K562 (cell line): ENCODE measurements around the gene ROPN1L. TPM values are rescaled to one million over a fixed set of nuclear protein-coding genes. Genes with fewer than 3 reads are reported as not detected.

Experiments
- ATAC-seq: fragments of 200-7000 bp; cut with Tn5 transposase; 3 replicates; pipeline ENCODE4 v1.9.1; 2020; ENCODE audit warnings: moderate library complexity
- BruUV-seq: library from RNA; stranded (reverse); fragments of 400-500 nt; replicated peaks from 2 replicates; lab custom pipeline; 2021; lab: Mats Ljungman, UMichigan
- CTCF ChIA-PET: fragments of 300-600 bp; formaldehyde crosslinking; extraction: SDS; loops from one replicate; lab custom pipeline; 2021; ENCODE audit warnings: low intra/inter-chr PET ratio; lab: Yijun Ruan, JAX
- POLR2A ChIA-PET: fragments of 300-600, 350-650 bp; sonication (Branson Sonifier 250); formaldehyde crosslinking; extraction: SDS; loops from one replicate; lab custom pipeline; 2021; ENCODE audit warnings: antibody characterized with exemption, inconsistent platforms; lab: Yijun Ruan, JAX
- DNase-seq, 4 experiments: peaks; one replicate each; pipeline versions ENCODE4 v3.0.0 to v3.0.0-alpha.2; 2011 to 2018; ENCODE audit warnings: low spot score in 3 of 4, mixed read lengths in 3 of 4; ENCODE audit errors: extremely low read depth in 1 of 4
- FAIRE-seq: peaks from 2 replicates; lab custom pipeline; 2011; peaks lifted over from hg19 to GRCh38; lab: Jason Lieb, UNC
- H2AFZ ChIP-seq: 2 replicates; pipeline ENCODE4 v1.6.0; 2011; ENCODE audit warnings: low read depth, low read length, control low read depth, inconsistent platforms
- H3K27ac ChIP-seq: fragments of 200-600 bp; 3 replicates; pipeline ENCODE4 v1.8.0; 2011; ENCODE audit warnings: low read depth, mild to moderate bottlenecking, control low read depth, inconsistent platforms, low read length, moderate library complexity, mixed read lengths; ENCODE audit errors: extremely low read depth
- H3K27me3 ChIP-seq, 2 experiments: fragments of 300-600 bp in 1 of 2; 2 replicates in 1 of 2; 3 replicates in 1 of 2; pipeline versions ENCODE4 v1.6.0 to v1.8.0; 2011; ENCODE audit warnings: inconsistent platforms in 2 of 2, low read length in 2 of 2, mild to moderate bottlenecking in 1 of 2, mixed read lengths in 1 of 2, moderate library complexity in 1 of 2; ENCODE audit not compliant: control insufficient read depth in 2 of 2, insufficient read depth in 2 of 2
- H3K36me3 ChIP-seq: fragments of 300-600 bp; 3 replicates; pipeline ENCODE4 v1.8.0; 2011; ENCODE audit warnings: mild to moderate bottlenecking, low read length, inconsistent platforms; ENCODE audit not compliant: control insufficient read depth, insufficient read depth
- H3K4me1 ChIP-seq, 2 experiments: fragments of 200-600 bp in 1 of 2; replicated peaks in 1 of 2; 2 replicates in 1 of 2; 3 replicates in 1 of 2; pipeline versions ENCODE4 v1.5.1 to v1.8.0; 2011; ENCODE audit warnings: inconsistent platforms in 2 of 2, low read length in 2 of 2, mild to moderate bottlenecking in 1 of 2, mixed read lengths in 1 of 2, moderate library complexity in 1 of 2; ENCODE audit not compliant: control insufficient read depth in 2 of 2, insufficient read depth in 2 of 2
- H3K4me2 ChIP-seq: 2 replicates; pipeline ENCODE4 v1.6.1; 2011; ENCODE audit warnings: low read length, control low read depth, inconsistent platforms, mixed read lengths; ENCODE audit not compliant: insufficient read depth
- H3K4me3 ChIP-seq: fragments of 200-600 bp; sonication (generic), shearing (Covaris generic); 2 replicates; pipeline ENCODE4 v1.5.1; 2016; ENCODE audit warnings: control low read depth, inconsistent platforms
- H3K79me2 ChIP-seq: fragments of 200-600 bp; 3 replicates; pipeline ENCODE4 v1.8.0; 2011; ENCODE audit warnings: low read length, inconsistent platforms; ENCODE audit not compliant: control insufficient read depth, insufficient read depth
- H3K9ac ChIP-seq, 2 experiments: 2 replicates each; pipeline versions ENCODE4 v1.6.0 to v1.6.1; 2011; ENCODE audit warnings: low read depth in 2 of 2, low read length in 2 of 2, control low read depth in 1 of 2, inconsistent platforms in 1 of 2, mild to moderate bottlenecking in 1 of 2, mixed read lengths in 1 of 2; ENCODE audit not compliant: insufficient read depth in 1 of 2
- H3K9me1 ChIP-seq: one replicate; pipeline ENCODE4 v1.6.0; 2011; ENCODE audit warnings: inconsistent platforms, mild to moderate bottlenecking, low read length, moderate library complexity; ENCODE audit not compliant: control insufficient read depth, insufficient read depth
- H3K9me3 ChIP-seq: replicated peaks from 2 replicates; pipeline ENCODE4 v1.5.1; 2011; ENCODE audit warnings: low read depth, low read length, inconsistent platforms; ENCODE audit not compliant: control insufficient read depth, insufficient read depth
- H4K20me1 ChIP-seq: replicated peaks from 2 replicates; pipeline ENCODE4 v1.6.1; 2011; ENCODE audit warnings: low read length, inconsistent platforms, mixed read lengths; ENCODE audit not compliant: control insufficient read depth, insufficient read depth
- FOS ChIP-seq: IDR thresholded peaks from 3 replicates; pipeline ENCODE4 v1.6.1; 2011; ENCODE audit not compliant: insufficient read length; ENCODE audit errors: extremely low read depth
- FOXM1 ChIP-seq, 2 experiments: fragments of 450-650 bp in 1 of 2; sonication (generic) in 1 of 2; formaldehyde crosslinking in 1 of 2; IDR thresholded peaks; 2 replicates each; pipeline versions ENCODE4 v1.6.1 to v1.9.0; 2017 to 2022; ENCODE audit warnings: low read depth in 2 of 2, mild to moderate bottlenecking in 2 of 2, missing genetic modification reagents in 1 of 2, moderate library complexity in 1 of 2
- HNRNPUL1 ChIP-seq: fragments of 200-400 bp; formaldehyde crosslinking; IDR thresholded peaks from 2 replicates; pipeline ENCODE4 v1.6.1; 2017; ENCODE audit warnings: low read length
- NCOR1 ChIP-seq: fragments of 450-650 bp; IDR thresholded peaks from 2 replicates; pipeline ENCODE4 v1.6.1; 2016; ENCODE audit warnings: mild to moderate bottlenecking, moderate library complexity
- POU5F1 ChIP-seq: fragments of 150-350 bp; IDR thresholded peaks from 2 replicates; pipeline ENCODE4 v1.6.1; 2014; ENCODE audit warnings: borderline replicate concordance, low read length, low read depth, mild to moderate bottlenecking; ENCODE audit not compliant: partially characterized antibody
- SP1 ChIP-seq: sonication (generic); formaldehyde crosslinking; IDR thresholded peaks from 2 replicates; pipeline ENCODE4 v1.8.1; 2022; ENCODE audit warnings: mild to moderate bottlenecking, missing genetic modification reagents
- TGIF2 ChIP-seq: sonication (generic); formaldehyde crosslinking; IDR thresholded peaks from 2 replicates; pipeline ENCODE4 v1.8.1; 2022; ENCODE audit warnings: mild to moderate bottlenecking, missing genetic modification reagents, moderate library complexity
- TRIM24 ChIP-seq, 2 experiments: fragments of 450-650 bp; IDR thresholded peaks; 2 replicates each; pipeline ENCODE4 v1.6.1; 2016
- ZNF274 ChIP-seq: IDR thresholded peaks from 2 replicates; pipeline ENCODE4 v1.6.1; 2011; ENCODE audit warnings: low read depth, mild to moderate bottlenecking, low read length, moderate library complexity, borderline replicate concordance
- ZNF3 ChIP-seq: fragments of 250-450 bp; sonication (Bioruptor Pico); IDR thresholded peaks from 2 replicates; pipeline ENCODE4 v1.5.0; 2021; ENCODE audit warnings: mild to moderate bottlenecking, moderate library complexity
- ZNF830 ChIP-seq: fragments of 250-450 bp; sonication (Bioruptor Pico); IDR thresholded peaks from 2 replicates; pipeline ENCODE4 v1.5.0; 2021; ENCODE audit warnings: mild to moderate bottlenecking
- WGBS: fragments of 100-300 bp; shearing (Covaris generic); methylation state at CpG from one replicate; pipeline ENCODE4 v1.1.6; 2016; ENCODE audit warnings: low coverage, mixed read lengths; ENCODE audit not compliant: insufficient coverage; ENCODE audit errors: missing lambda C conversion rate; 5-methylcytosine and 5-hydroxymethylcytosine counted together
- in situ Hi-C: fragments of 300-500 bp; cut with MboI; formaldehyde crosslinking; loops from 4 replicates; pipeline ENCODE4 v1.15.0; 2018; ENCODE audit warnings: inconsistent platforms, mixed read lengths
- intact Hi-C: fragments of 100-400 bp; cut with micrococcal nuclease; formaldehyde crosslinking; loops from 2 replicates; pipeline ENCODE4 v1.14.2; 2022
- polyA plus RNA-seq, 8 experiments: library from polyadenylated mRNA; depleted of rRNA in 4 of 8; stranded (reverse) in 5 of 8; unstranded in 3 of 8; fragments of >200 nt; fragmentation: Nextera tagmentation in 2 of 8; fragmentation: Illumina TruSeq in 1 of 8; extraction: Ambion mirVana in 2 of 8; extraction: Trizol in 1 of 8; gene quantifications; 2 replicates each; pipeline versions ENCODE4 v1.2.1 to v1.2.3, GENCODE V29; 2011 to 2014; ENCODE audit warnings: inconsistent platforms in 1 of 8, missing spikeins in 1 of 8
- total RNA-seq, 7 experiments: library from RNA; depleted of rRNA in 6 of 7; stranded (reverse); fragments of >200 nt in 6 of 7; fragmentation: Illumina TruSeq in 2 of 7; extraction: Trizol in 2 of 7; gene quantifications; 2 replicates each; pipeline versions ENCODE4 v1.2.1 to v1.2.3, GENCODE V29; 2011 to 2021; ENCODE audit warnings: low replicate concordance in 1 of 7
- TF ChIP-seq, protein P1 (sequence below): sonication (generic); formaldehyde crosslinking; IDR thresholded peaks from 2 replicates; pipeline ENCODE4 v1.4.0; 2020; ENCODE audit warnings: mild to moderate bottlenecking, missing genetic modification reagents
- TF ChIP-seq, protein P2 (sequence below): sonication (generic); formaldehyde crosslinking; IDR thresholded peaks from 2 replicates; pipeline ENCODE4 v1.8.0; 2022; ENCODE audit warnings: mild to moderate bottlenecking, missing genetic modification reagents
- TF ChIP-seq, protein P3 (sequence below): fragments of 450-650 bp; IDR thresholded peaks from 2 replicates; pipeline ENCODE4 v1.6.1; 2017; ENCODE audit warnings: antibody characterized with exemption

ROPN1L gene
- total and polyA plus RNA-seq, 9 of the 15 experiments (the other 6 are each of a cell fraction or from before 2014, with no cell fraction given) = 0.04 to 0.85 (median 0.24) TPM; not detected in 3

DNA sequence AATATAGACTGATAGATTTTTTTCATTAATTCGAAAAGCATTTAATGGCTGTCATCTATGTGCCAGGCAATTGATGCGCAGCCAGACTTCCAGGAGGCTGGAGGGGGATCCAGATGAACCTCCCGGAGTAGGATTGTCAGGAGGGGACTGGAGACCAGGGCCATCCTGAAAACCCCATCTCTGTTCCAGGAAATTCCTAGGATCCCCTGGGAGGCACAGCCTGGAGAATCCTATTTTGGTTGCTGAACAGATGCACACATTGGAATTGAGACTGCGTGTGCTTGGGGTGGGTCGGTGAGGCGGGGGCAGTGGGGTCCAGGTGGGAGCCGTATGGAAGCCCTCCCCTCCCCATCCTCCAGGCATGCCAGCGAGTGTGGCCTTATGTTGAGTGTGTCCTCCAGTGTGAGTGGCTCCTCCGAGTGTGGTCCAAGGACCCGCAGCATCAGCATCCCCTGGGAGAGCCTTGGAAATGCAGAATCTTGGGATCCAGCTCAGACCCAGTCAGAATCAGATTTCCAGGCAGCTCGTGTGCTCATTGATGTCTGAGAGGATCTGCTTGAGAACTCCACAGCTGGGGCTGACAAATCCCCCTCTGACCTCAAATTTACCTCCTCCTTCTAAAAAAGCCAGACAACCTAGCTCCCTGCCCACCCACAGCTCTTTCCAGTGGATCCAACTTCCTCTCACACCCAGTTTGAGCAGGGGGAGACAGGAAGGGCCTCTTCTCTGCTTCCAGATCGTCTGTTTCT lies 38.7 kb downstream of the ROPN1L start (continued):
- TF ChIP-seq, protein P1, sequence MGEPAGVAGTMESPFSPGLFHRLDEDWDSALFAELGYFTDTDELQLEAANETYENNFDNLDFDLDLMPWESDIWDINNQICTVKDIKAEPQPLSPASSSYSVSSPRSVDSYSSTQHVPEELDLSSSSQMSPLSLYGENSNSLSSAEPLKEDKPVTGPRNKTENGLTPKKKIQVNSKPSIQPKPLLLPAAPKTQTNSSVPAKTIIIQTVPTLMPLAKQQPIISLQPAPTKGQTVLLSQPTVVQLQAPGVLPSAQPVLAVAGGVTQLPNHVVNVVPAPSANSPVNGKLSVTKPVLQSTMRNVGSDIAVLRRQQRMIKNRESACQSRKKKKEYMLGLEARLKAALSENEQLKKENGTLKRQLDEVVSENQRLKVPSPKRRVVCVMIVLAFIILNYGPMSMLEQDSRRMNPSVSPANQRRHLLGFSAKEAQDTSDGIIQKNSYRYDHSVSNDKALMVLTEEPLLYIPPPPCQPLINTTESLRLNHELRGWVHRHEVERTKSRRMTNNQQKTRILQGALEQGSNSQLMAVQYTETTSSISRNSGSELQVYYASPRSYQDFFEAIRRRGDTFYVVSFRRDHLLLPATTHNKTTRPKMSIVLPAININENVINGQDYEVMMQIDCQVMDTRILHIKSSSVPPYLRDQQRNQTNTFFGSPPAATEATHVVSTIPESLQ (CRISPR knock-in tag) = no peak
- TF ChIP-seq HNRNPUL1 = no peak

DNA sequence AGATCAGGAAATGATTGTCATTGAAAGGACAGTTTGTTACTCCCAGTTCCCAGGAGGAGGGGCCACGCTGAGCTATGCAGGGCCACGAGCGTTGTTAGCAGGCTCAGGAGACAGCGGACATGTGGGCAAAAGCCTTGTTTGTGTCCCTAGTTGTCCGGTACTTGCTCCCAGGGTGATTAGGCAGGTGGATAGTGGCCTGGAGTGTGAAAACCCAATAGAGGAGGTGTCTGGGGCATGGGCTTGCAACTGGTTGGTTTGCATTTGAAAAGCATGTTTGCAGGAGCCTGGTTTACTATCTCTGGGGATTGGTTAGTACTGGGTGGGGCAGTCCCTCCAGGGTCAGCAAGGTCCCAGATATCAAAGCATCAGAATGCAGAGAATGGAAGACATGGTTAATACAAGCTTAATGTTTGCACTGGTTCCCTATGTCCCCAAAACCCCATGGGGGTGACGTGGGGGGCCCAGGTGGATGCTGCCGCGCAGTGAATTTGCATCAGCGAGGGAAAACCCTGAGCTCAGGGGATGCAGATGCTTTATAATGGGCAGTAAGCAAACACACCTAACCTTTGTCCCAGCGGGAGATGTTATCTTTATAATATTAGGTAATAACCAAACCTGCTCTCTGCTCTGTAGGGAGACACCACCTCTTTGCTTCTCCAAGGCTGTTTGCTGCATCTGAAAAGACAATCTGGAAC lies 39.7 kb downstream of the ROPN1L start:
- Histone ChIP-seq H3K4me3 (no peak overlapping the region), H2AFZ (no peak overlapping the region), H4K20me1 (no peaks in the 10 kb centered on the region), H3K9me3 (no peaks in the 10 kb centered on the region), H3K9me1 (no peaks in the 10 kb centered on the region), H3K79me2 (no peaks in the 10 kb centered on the region), H3K36me3 (no peaks in the 10 kb centered on the region), H3K27me3 (peaks cover 28 to 64% of the 10 kb centered on the region in 2 experiments), H3K27ac (no peak overlapping the region), H3K4me2 (no peak overlapping the region), H3K4me1 (peaks cover 8 to 13% of the 10 kb centered on the region in 2 experiments), H3K9ac (no peak overlapping the region)
- no peak for DNase-seq
- WGBS = 26% methylated on average over 10 of the region's 10 CpGs
- intact Hi-C loops (no loop called here), in situ Hi-C loops (no loop called here)
- no TSS peak for BruUV-seq
- FAIRE-seq = no peak
- ATAC-seq = no peak
- CTCF ChIA-PET = no interaction called here
- POLR2A ChIA-PET = interaction anchor here (0.5 to 3.1 kb wide), 4 partner anchors 8 to 307 kb away, joined by 3 to 11 read pairs (median 5); no protein-coding TSS in a partner anchor
- TF ChIP-seq FOXM1 (IDR thresholded peaks at IDR 0.05; ENCODE audit: low read depth) (no peak), FOXM1 (CRISPR knock-in tag; IDR thresholded peaks at IDR 0.05; ENCODE audit: low read depth) (no peak), SP1 (CRISPR knock-in tag) (no peak), TGIF2 (CRISPR knock-in tag) (no peak), ZNF274 (no peak), ZNF830 (CRISPR knock-in tag) (no peak), ZNF3 (no peak), NCOR1 (no peak), FOS (no peak), TRIM24 (IDR thresholded peaks at IDR 0.05) (no peak), POU5F1 (no peak)
- TF ChIP-seq, protein P2, sequence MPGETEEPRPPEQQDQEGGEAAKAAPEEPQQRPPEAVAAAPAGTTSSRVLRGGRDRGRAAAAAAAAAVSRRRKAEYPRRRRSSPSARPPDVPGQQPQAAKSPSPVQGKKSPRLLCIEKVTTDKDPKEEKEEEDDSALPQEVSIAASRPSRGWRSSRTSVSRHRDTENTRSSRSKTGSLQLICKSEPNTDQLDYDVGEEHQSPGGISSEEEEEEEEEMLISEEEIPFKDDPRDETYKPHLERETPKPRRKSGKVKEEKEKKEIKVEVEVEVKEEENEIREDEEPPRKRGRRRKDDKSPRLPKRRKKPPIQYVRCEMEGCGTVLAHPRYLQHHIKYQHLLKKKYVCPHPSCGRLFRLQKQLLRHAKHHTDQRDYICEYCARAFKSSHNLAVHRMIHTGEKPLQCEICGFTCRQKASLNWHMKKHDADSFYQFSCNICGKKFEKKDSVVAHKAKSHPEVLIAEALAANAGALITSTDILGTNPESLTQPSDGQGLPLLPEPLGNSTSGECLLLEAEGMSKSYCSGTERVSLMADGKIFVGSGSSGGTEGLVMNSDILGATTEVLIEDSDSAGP (CRISPR knock-in tag) = no peak
- TF ChIP-seq, protein P3, sequence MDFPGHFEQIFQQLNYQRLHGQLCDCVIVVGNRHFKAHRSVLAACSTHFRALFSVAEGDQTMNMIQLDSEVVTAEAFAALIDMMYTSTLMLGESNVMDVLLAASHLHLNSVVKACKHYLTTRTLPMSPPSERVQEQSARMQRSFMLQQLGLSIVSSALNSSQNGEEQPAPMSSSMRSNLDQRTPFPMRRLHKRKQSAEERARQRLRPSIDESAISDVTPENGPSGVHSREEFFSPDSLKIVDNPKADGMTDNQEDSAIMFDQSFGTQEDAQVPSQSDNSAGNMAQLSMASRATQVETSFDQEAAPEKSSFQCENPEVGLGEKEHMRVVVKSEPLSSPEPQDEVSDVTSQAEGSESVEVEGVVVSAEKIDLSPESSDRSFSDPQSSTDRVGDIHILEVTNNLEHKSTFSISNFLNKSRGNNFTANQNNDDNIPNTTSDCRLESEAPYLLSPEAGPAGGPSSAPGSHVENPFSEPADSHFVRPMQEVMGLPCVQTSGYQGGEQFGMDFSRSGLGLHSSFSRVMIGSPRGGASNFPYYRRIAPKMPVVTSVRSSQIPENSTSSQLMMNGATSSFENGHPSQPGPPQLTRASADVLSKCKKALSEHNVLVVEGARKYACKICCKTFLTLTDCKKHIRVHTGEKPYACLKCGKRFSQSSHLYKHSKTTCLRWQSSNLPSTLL = no peak
